ENCODE data around the gene HMCN2.
"Not testable (repeated sequence)": the region's sequence is repeated elsewhere in the genome, so short reads cannot be mapped to it uniquely, and the experiment has no call there.

The HMCN2 gene

DNA sequence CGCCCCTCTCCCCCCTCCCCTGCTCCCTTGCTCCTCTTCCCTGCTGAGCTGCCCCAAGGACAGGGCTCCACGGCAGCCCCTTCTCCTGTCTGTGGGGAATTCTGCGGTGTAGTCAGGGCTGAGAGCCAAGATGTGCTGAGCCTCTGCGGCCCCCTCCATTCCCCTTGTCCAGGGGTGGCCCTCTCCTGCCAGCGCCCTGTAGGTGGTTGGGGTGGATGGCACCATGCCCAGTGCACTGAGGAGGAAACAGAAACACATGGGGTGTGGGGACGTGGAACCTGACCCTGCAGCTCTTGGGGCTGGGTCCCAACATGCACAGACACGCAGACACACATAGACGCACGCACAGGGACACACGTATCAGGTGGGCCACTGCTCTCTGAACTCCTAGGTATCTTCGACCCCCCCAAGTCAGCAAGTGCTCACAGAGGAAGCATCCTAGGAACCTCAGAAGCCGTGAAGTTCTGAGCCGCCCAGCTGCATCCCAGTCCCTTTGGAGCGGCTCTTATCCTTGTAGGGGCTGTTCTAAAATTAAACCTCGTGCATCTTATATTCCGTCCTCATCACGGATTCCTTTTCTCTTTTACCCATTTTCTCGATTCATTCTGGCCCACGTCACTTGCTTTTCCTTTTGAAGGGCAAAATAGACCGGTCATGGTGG, 64.8 kb downstream of the HMCN2 start:
- no peak for DNase-seq (ENCODE audit: low read depth, low spot score)

DNA sequence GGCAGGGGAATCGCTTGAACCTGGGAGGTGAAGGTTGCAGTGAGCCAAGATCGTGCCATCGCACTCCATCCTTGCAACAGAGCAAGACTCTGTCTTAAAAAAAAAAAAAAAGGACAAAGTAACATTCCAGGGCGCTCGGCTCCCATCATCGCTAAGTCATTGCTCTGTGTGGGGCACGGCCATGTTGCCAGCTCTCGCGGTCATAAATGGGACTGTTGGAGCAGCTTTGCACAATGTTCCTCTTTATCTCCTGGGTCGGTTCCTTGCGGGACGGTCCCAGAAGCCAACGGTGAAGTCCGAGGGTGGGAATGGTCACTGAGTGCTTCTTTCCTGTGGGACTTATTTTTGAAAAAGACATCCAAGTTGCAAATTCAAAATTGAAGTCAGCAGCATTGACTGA, 65.5 kb downstream of the HMCN2 start:
- no peak for DNase-seq (ENCODE audit: low read depth, low spot score)

GRCh38 chr9:130331573-130331972, 66.0 kb downstream of the HMCN2 start:
- no peak for DNase-seq (ENCODE audit: low read depth, low spot score)

DNA sequence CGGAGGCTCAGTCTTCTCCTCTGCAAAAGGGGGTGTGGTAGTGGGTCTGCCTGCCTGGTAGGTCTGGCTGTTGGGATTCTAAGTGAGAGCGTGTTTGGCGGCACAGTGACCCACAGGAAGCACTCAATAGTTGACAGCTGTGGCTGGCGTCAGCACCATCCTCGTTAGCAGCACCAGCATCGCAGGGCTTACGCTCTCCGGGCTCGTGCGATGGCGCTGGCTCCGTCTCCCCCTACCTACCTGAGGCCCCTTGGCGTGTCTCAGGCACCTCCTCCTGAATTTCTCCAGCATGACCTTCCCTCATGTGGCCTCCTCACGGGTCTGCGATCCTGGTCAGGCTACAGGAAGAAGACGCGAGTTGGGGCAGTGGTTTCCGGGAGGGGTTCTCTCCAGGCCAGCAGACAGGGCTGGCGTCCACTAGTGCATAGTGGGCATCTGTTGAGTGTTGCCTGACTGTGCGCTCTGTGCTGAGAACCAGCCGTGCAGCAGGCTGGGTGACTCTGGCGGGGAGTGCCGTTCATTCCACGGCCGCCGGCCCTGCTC, 66.9 kb downstream of the HMCN2 start:
- no peak for DNase-seq (ENCODE audit: low read depth, low spot score)

- DNase-seq (ENCODE audit: low read depth, low spot score), result no peak
These were observed 67.6 kb downstream of the HMCN2 start for GRCh38 chr9:130333041-130333711.

DNA sequence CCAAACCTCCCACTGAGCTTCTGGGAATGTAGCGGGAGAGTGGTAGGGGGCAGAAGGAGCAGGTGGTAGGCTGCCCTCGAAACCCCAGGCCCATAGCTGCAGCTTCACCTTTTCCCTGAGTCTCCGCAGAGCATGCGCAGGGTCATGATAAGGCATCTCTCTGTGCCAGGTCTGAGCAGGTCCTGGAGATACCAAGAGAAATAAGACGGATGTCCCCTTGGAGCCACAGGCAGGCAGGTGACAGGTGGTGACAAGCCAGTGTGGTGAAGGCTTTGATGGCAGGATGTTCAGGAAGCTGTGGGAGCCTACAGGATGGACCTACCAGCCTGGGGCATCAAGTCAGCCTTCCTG, 68.1 kb downstream of the HMCN2 start:
- no peak for DNase-seq (ENCODE audit: low read depth, low spot score)

DNA sequence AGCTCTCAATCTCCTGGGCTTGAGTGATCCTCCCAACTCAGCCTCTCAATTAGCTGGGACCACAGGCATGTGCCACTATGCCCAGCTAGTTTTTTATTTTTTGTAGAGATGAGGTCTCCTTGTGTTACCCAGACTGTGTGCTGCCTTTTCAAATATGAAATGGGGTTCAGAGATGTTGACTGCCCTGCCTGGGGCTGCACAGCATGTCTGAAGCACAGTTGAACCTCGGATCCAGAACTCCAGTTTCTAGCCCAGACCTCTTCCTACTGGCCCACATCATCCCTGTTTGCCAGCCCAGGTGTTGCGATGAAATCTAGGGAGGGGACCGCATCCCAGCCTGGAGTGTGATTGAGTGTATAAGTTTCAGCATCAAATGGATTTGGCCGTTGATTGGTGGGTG, 69.4 kb downstream of the HMCN2 start:
- no peak for DNase-seq (ENCODE audit: low read depth, low spot score)

DNA sequence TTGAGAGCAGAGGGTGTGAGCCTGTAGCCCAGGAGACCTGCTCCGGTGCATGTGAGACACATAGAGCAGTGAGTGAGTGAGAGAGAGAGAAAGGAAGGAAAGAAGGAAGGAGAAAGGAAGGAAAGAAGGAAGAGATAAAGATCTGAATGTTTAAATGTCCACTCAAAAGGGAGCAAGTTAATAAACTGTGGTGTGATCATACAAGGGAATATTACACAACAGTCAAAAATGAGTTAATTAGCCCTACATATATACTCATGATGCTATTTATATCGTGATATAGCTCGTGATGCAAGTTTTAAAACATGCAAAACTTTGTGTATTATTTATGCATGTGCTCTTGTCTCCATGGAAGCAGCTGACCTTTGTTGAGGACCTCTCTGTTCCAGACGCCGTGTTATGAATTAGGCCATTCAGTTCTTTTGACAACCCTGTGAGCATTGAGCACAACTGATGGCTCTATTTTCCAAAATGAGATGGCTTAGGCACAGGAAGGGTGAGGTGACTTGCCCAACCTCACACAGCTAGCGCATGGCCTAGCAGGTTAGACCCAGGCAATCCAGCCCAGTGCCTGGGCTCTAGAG, 70.6 kb downstream of the HMCN2 start:
- no peak for DNase-seq (ENCODE audit: low read depth, low spot score)

DNA sequence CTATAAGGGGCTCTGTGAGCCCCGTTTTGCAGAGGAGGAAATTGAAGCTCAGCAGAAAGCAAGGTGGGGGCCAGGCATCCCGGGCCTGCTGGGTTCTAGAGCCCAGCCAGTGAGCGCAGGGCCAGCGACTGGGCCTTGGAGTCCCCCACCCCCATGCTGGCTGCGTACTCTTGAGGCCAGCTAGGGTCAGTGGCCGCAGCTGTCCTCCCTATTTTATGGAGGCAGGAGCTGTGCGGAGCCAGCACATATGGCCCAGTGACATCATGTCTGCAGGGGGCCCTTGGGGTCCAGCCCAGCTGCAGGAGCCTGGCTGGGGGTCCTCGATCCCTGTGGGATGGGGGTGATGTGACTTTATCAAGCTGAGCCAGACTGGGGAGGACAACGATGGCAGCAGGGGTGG, 71.3 kb downstream of the HMCN2 start:
- no peak for DNase-seq (ENCODE audit: low read depth, low spot score)

GRCh38 chr9:130337318-130337717, 71.8 kb downstream of the HMCN2 start:
- DNase-seq (ENCODE audit: low read depth, low spot score), result no peak

DNA sequence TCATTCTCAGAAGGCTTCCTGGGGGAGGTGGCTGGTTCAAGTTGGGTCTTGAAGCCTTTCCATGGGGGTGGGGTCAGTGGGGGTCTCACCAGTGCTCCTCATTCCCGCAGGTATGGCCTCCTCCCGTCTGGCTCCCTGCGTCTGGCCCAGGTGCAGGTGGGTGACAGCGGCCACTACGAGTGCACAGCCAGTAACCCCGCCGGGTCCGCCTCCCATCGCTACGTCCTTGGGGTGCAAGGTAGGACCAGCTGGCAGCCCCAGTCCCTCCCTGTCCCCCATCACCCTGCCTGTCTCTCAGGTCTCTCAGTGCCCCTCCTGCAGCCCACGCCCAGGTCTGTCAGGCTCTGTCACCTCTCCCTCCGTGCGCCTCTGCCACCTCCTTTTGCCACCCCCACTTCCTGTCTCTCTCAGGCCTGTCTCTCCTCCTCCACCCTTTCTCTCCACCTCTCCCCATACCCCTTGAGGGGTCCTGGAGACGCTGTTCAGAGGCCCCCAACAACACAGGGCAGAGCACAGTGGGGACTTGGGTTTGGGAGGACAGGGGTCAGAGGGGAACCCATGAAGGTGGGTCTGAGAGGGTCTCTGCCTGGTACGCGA, 72.3 kb downstream of the HMCN2 start:
- no peak for DNase-seq (ENCODE audit: low read depth, low spot score)

DNA sequence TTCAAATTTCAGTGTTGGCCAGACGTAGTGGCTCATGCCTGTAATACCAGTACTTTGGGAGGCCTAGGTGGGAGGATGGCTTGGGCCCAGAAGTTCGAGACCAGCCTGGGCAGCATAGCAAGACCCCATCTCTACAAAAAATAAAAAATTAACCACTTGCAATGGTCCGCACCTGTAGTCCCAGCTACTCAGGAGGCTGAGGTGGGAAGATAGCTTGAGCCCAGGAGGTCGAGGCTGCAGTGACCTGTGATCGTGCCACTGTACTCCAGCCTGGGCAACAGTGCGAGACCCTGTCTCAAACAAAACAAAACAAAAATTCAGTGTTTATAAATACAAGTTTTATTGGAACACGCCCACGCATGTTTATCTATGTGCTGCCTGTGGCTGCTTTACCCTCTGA, 73.3 kb downstream of the HMCN2 start:
- not testable (repeated sequence) for DNase-seq (ENCODE audit: low read depth, low spot score)

GRCh38 chr9:130339306-130339705, 73.7 kb downstream of the HMCN2 start:
- no peak for DNase-seq (ENCODE audit: low read depth, low spot score)

DNA sequence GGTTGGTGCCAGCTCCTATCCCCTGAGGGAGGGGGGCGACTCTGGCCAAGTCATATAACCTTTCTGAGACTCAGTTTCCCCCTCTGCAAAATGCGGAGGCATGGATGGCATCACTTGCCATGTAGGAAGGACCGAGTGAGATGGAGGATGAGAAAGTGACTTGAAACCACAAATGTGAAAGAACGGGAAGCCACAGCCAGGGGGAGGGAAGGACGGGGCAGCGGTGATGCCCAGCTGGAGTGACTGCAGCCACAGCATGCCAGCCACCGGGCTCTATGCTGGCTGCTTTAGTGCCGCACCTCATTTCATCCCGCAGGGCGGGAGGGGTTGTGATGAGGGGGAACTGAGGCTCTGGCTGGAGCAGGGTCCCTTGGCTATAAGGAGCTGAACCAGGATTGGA, 74.5 kb downstream of the HMCN2 start:
- DNase-seq (ENCODE audit: low read depth, low spot score), result no peak

DNA sequence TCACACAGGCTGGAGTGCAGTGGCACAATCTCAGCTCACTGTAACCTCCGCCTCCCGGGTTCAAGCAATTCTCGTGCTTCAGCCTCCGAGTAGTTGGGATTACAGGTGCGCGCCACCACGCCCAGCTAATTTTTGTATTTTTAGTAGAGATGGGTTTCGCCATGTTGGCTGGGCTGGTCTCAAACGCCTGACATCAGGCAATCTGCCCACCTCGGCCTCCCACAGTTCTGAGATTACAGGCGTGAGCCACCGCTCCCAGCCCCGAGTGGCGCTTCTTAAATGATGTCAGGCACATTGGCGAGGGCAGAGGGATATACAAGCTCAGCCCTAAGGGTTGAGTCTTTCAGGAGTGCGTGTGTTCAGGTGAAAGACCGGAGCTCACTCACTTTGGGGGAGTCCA, 75.0 kb downstream of the HMCN2 start:
- not testable (repeated sequence) for DNase-seq (ENCODE audit: low read depth, low spot score)

- DNase-seq (ENCODE audit: low read depth, low spot score), result no peak
These were observed 75.6 kb downstream of the HMCN2 start for GRCh38 chr9:130341128-130341527.

- DNase-seq (ENCODE audit: low read depth, low spot score), result no peak
These were observed 76.5 kb downstream of the HMCN2 start for GRCh38 chr9:130341839-130342713.

GRCh38 chr9:130342714-130343085, 77.1 kb downstream of the HMCN2 start:
- no peak for DNase-seq (ENCODE audit: low read depth, low spot score)

DNA sequence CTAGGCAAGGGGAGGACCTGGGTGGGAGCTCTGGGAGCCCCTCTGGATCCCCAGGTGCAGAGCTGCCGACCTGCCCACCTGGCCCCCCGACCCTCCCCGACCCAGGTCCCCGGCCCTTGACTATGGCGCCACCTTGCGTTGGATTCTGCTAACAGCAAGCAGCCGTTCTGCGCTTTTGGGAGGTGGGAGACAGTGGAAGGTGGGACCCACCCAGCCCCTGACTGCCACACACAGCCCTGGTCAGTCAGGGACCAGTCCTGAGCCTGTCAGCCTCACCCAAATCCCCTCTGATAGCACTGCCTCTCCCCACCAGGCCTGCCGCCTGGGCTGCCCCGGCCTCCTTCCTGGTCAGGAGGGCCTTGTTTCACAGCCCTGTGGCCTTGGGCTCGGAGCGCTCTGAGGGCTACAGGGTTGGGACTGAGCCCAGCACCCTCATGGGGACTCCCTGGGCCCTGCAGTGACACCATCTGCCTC, 77.9 kb downstream of the HMCN2 start:
- no peak for DNase-seq (ENCODE audit: low read depth, low spot score)

DNA sequence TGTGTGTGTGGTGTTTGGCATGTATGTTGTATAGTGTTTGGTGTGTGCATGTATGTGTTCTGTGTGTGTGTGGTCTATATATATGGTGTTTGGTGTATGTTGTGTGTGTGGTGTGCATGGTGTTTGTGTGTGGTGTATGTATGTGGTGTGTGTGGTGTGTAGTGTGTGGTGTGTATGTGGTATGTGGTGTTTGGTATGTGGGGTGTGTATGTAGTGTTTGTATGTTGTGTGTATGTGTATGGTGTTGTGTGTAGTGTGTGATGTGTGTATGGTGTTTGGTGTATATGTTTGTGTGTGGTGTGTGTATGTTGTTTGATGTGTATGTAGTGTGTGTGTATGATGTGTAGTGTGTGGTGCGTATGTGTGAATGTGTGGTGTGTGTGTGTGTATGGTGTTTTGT, 78.8 kb downstream of the HMCN2 start:
- no peak for DNase-seq (ENCODE audit: low read depth, low spot score)

DNA sequence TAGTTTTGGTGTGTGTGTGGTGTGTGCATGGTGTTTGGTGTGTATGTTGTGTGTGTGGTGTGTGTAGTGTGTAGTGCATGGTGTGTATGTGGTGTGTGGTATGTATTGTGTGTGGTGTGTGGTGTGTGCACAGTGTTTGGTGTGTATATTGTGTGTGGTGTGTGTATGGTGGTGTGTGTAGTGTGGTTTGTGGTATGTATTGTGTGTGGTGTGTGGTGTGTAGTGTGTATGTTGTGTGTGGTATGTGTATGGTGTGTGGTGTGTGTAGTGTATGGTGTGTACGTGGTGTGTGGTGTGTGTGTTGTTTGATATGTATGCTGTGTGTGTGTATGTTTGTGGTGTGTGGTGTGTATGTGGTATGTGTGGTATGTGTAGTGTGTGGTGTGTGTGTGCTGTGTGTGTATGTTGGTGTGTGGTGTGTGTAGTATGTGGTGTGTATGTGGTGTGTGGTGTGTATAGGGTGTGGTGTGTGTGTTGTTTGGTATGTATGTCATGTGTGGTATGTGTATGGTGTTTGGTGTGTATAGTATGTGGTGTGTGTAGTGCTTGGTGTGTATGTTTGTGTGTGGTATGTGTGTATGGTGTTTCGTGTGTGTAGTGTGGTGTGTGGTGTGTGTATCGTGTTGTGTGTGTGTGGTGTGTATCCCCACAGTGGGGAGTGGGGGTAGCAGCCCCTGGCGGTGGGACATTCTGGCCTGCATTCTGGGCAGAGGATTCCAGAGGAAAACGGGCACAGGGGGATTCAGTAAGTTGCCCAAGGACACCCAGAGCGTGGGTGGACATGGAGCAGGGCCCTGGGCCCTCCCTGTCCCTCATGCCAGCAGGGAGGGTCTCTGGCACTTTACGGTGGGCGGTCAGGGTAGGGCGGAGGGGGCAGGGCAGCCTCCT, 79.7 kb downstream of the HMCN2 start:
- DNase-seq (ENCODE audit: low read depth, low spot score), result no peak

Data from activated naive CD8-positive, alpha-beta T cell treated with anti-CD3 and anti-CD28 coated beads, Interleukin-2, amount 50 U/mL, for 16 hours (primary cell).